ENCODE measurements around the gene STK10.

- TF ChIP-seq CTCF (IDR thresholded peaks at IDR 0.05; ENCODE audit: low read depth, low read length) (no peak), EZH2phosphoT487 (IDR thresholded peaks at IDR 0.05; ENCODE audit: low read depth) (no peak)
These were observed 67.9 kb downstream of the STK10 start for GRCh38 chr5:172119921-172120688.

Data from OCI-LY3 (cell line).